IPS-18c (cell line): ENCODE results near the gene SPINK1.
"Not testable (repeated sequence)": the region's sequence is repeated elsewhere in the genome, so short reads cannot be mapped to it uniquely, and the experiment has no call there.

Experiments
- H3K4me3 ChIP-seq: 2 replicates; pipeline ENCODE4 v1.7.0; 2013; ENCODE audit warnings: low read depth, mild to moderate bottlenecking, low read length, moderate library complexity; ENCODE audit not compliant: insufficient read depth
- H3K9me3 ChIP-seq: one replicate; pipeline ENCODE4 v1.6.1; 2013; ENCODE audit warnings: mild to moderate bottlenecking, low read length, moderate library complexity; ENCODE audit not compliant: control insufficient read depth, insufficient read depth

Gene SPINK1

DNA sequence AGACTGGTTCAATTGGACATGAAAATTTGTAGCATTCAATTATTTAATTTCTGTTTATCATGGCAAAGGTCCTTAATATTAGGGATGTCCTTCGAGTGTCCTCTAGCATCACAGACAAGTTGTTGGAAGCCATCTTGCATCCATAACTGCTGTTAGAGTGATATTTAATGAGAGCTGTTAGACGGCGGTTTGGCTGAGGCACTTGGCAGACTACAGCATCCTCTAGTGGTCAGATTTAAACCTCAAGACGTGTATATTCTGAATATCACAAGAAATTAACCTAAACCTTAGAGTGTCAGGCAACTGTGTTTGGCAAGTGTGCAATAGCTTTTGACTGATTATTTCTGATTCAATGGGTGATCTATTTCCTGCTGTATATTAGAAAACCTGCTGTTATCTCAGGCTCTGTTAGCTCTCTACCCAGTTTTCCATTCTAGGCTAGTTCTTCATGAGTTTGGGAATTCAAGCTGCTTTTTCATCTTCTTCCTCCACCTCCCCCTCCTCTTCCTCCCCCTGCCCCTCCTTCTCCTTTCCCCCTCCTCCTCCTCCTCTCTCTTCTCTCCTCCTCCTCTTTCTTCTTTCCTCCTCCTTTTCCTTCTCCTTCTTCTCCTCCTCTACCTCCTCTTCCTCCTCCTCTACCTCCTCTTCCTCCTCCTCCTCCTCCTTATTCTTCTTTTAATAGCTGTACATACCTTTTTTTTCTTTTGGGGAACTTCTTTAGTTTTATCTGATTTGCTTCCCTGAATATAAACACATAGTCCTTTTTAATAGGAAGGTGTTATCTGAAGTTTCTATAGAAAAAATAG is 8.6 kb downstream of the SPINK1 start:
- no peak overlapping the region for H3K4me3 ChIP-seq
- no peaks in the 10 kb centered on the region for H3K9me3 ChIP-seq

DNA sequence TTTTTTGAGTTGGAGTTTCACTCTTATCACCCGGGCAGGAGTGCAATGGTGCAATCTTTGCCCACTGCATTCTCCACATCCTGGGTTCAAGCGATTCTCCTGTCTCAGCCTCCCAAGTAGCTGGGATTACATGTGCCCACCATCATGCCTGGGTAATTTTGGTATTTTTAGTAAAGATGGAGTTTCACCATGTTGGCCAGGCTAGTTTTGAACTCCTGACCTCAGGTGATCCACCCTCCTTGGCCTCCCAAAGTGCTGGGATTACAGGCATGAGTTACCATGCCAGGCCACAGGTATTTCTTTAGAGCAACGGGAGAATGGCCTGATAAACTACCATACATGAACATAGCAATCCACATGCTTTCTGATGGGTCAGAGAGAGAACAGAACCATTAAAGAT is 9.2 kb downstream of the SPINK1 start:
- H3K4me3 ChIP-seq, result not testable (repeated sequence)

DNA sequence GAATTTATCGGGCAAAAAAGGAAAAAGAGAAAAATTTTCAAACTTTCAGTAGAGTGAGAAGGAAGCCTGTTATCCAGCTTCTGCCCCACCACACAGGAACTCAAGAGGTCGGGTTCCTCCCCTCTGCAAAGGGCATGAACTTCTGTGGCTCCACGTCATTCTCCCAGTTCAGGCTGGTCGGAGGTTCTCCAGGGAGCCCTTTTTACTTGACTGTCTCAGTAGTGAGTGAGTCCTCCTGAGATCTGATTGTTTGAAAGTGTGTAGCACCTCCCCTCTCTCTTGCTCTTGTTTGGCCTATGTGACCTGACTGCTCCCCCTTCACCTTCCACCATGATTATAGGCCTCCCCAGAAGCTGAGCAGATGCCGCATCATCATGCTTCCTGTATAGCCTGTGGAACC is 9.7 kb downstream of the SPINK1 start:
- Histone ChIP-seq H3K9me3 (no peaks in the 10 kb centered on the region), H3K4me3 (no peak overlapping the region)

More for the DNA sequence above, 9.2 kb downstream of the SPINK1 start:
- not testable (repeated sequence) for H3K9me3 ChIP-seq

GRCh38 chr5:147819261-147819770 is 12.2 kb downstream of the SPINK1 start:
- no peak overlapping the region for H3K4me3 ChIP-seq

DNA sequence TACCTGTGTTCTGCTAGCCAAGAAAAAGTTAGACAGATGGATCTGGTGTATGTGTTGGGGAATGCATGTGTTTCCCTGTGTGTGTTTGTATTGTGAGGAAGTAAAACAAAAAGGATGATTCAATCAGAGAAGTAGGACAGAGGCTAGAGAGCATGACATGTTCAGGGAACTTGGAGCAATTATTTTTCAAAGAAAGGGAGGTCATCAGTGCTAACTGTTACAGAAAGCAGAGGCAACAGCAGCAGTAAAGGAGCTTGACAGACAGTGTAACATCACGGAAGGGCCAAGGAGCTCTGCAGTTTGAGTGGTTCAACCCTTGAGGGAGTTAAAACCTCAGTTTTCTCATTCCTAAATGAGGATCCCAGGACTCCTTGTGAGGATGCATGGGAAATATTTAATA is 13.2 kb downstream of the SPINK1 start:
- no peaks in the 10 kb centered on the region for H3K9me3 ChIP-seq
- H3K4me3 ChIP-seq, result no peak overlapping the region

More at GRCh38 chr5:147819261-147819770, 12.2 kb downstream of the SPINK1 start:
- no peaks in the 10 kb centered on the region for H3K9me3 ChIP-seq

GRCh38 chr5:147813696-147814095 is 17.8 kb downstream of the SPINK1 start:
- Histone ChIP-seq H3K4me3 (no peak overlapping the region), H3K9me3 (no peaks in the 10 kb centered on the region)

- Histone ChIP-seq H3K9me3 (no peaks in the 10 kb centered on the region), H3K4me3 (no peak overlapping the region)
Observed at GRCh38 chr5:147809830-147810666, 21.4 kb downstream of the SPINK1 start.

- H3K9me3 ChIP-seq, result no peaks in the 10 kb centered on the region
- no peak overlapping the region for H3K4me3 ChIP-seq
Observed at GRCh38 chr5:147805030-147805454, 26.4 kb downstream of the SPINK1 start.

DNA sequence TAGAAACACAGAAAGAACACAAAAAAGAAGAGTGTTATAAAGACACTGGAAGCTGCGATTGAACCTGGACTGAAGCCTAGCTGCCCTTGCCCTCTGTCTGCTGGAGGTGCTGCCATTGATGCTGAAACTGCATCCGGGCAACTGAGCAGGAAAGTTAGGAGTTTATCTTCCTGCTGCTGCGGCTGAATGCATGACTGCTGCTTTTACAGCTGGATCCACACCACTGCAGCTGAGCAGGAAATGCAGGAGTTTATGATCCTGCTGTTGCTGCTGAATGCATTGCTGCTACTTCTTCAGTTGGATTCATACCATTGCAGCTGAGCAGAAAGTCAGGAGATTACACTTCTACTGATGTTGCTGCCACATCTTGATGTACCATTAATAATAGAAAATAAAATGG is 27.1 kb downstream of the SPINK1 start:
- no peak overlapping the region for H3K4me3 ChIP-seq

GRCh38 chr5:147803926-147804325 is 27.5 kb downstream of the SPINK1 start:
- H3K9me3 ChIP-seq, result no peaks in the 10 kb centered on the region
- H3K4me3 ChIP-seq, result no peak overlapping the region

More for the DNA sequence above, 27.1 kb downstream of the SPINK1 start:
- H3K9me3 ChIP-seq, result no peaks in the 10 kb centered on the region

- H3K4me3 ChIP-seq, H3K9me3 ChIP-seq: not testable (repeated sequence)
Observed at GRCh38 chr5:147803161-147803560, 28.3 kb downstream of the SPINK1 start.

DNA sequence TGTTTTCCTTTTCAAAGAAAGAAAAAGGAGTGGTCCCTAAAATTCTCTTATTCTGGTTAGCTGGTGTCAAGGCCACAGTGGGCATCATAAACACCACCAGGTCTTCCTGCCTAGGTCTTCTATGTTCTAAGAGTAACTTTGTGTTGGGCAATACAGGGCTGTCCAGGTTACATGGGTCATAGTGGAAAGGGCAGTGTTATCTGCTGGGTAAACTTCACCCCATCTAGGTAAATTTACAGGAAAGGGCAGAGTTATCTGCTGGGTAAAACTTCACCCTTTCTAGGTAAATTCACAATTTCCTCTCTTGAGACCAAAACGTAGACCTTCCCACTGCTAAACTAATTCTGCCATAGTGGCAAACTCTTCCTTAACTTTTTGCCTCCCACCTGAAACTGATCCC is 30.0 kb downstream of the SPINK1 start:
- Histone ChIP-seq H3K9me3 (no peaks in the 10 kb centered on the region), H3K4me3 (no peak overlapping the region)

DNA sequence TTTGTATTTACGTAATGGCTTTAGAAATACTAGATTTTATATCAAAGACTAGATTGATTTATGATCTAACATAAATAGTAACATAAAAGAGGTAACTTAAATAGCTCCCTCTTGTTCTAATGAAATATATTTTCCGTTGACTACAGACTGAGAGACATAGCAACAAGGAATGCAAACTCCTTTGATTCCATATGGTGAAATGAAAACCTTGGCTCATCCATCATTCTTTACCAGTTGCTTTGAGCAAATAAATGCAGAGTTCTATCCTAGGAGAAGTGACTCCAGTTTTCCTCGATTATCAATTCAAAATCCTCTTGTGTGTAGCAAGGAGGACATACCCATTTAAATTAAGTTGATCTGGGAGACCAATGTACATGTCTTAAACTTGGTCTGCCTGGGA is 31.0 kb downstream of the SPINK1 start:
- no peak overlapping the region for H3K4me3 ChIP-seq
- no peaks in the 10 kb centered on the region for H3K9me3 ChIP-seq

DNA sequence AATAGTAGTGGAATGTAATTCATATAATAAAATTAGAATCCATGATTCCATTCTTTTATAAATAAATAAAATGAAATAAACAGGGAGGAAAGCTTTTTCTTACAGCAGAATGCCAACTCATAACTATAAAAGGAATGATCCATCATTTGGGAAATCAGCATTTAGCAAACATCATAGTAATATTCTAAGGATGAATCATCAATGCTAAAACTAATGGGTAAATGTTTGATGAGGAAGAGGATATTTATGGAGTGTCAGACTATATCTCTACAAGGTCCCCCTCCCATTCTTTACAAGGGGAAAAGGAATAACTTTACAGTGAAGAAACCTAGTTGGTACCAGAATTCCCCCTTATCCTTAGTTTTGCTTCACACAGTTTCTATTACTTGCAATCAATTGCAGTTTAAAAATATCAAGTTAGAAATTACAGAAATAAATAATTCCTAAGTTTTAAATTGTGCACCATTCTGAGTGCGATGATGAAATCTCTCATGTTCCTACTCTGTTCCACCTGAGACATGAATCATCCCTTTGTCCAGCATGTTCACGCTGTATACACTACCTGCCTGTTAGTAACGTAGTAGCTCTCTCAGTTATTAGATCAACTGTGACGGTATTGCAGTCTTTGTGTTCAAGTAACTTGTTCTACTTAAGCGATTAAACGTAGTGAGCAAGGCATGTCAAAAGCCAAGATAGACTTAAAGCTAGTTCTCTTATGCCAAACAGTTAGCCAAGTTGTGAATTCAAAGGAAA is 34.7 kb downstream of the SPINK1 start:
- no peaks in the 10 kb centered on the region for H3K9me3 ChIP-seq
- no peak overlapping the region for H3K4me3 ChIP-seq

DNA sequence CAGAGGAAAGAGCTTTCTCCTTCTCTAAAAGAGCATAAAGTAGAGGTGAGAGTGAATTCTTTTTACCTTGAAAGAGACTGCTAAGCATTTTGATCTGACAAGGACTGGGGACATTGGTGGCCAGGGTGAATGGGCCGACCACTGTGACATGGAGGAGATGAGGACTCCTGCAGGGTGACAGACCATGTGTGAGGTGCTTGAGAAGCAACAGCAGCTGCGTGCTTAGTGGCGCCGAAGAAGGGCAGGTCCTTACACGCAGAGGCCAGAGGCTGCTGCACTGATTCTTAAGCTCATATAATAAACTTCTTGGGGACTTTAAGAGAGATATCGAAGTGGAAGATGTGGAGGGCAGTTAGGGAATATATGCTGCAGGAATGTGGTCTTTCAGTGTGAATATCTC is 40.3 kb downstream of the SPINK1 start:
- Histone ChIP-seq H3K4me3 (no peak overlapping the region), H3K9me3 (no peaks in the 10 kb centered on the region)

DNA sequence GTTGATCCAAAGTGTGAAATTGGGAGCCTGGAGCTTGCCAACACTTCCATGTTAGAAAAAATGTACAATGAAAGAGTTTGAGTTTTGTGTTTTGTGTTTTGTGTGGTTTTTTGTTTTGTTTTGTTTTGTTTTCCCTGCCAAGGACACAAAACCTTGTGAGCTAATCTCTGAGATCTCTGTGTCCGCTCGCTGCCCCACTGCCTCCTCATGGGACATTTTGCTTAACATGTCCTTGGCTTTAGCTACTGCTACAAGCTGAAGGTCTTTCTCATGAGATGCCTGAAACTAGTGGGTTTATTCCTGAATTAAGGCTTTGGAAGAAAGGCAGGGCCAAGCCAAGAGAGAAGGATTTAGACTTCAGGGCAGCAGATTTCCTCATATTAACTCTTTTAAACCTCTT is 41.7 kb downstream of the SPINK1 start:
- H3K9me3 ChIP-seq, result no peaks in the 10 kb centered on the region
- no peak overlapping the region for H3K4me3 ChIP-seq

GRCh38 chr5:147788023-147788422 is 43.4 kb downstream of the SPINK1 start:
- Histone ChIP-seq H3K4me3 (no peak overlapping the region), H3K9me3 (no peaks in the 10 kb centered on the region)
